HepG2 (cell line): ENCODE measurements around the gene KRTAP10-4. TPM values are rescaled to one million over a fixed set of nuclear protein-coding genes. Genes with fewer than 3 reads are reported as not detected.

Experiments
- EZH2 ChIP-seq: conservative IDR thresholded peaks from 2 replicates; pipeline ENCODE4 v1.6.1; 2012; ENCODE audit warnings: mild to moderate bottlenecking, low read depth, low read length, moderate library complexity
- HNF4G ChIP-seq, 2 experiments: sonication (generic) in 1 of 2; formaldehyde crosslinking in 1 of 2; IDR thresholded peaks; 2 replicates each; pipeline versions ENCODE4 v1.4.0 to v1.6.1; 2011 to 2020; ENCODE audit warnings: borderline replicate concordance in 2 of 2, low read depth in 2 of 2, mild to moderate bottlenecking in 2 of 2, low read length in 1 of 2, missing genetic modification reagents in 1 of 2, moderate library complexity in 1 of 2
- KAT8 ChIP-seq: IDR thresholded peaks from 2 replicates; pipeline ENCODE4 v1.6.1; 2016; ENCODE audit warnings: missing genetic modification reagents, missing compliant biosample characterization
- MLX ChIP-seq: IDR thresholded peaks from 2 replicates; pipeline ENCODE4 v1.6.1; 2016
- MTF1 ChIP-seq: sonication (generic); formaldehyde crosslinking; IDR thresholded peaks from 2 replicates; pipeline ENCODE4 v1.5.0; 2020; ENCODE audit warnings: missing genetic modification reagents
- MYNN ChIP-seq: sonication (generic); formaldehyde crosslinking; IDR thresholded peaks from 2 replicates; pipeline ENCODE4 v1.4.0; 2020; ENCODE audit warnings: mild to moderate bottlenecking, low read depth, missing genetic modification reagents
- NCOA2 ChIP-seq: sonication (generic); formaldehyde crosslinking; IDR thresholded peaks from 2 replicates; pipeline ENCODE4 v1.8.0; 2022; ENCODE audit warnings: inconsistent platforms
- PATZ1 ChIP-seq: sonication (generic); formaldehyde crosslinking; IDR thresholded peaks from 2 replicates; pipeline ENCODE4 v1.4.0; 2020; ENCODE audit warnings: missing genetic modification reagents
- PCBP1 ChIP-seq: fragments of 200-400 bp; formaldehyde crosslinking; IDR thresholded peaks from 2 replicates; pipeline ENCODE4 v1.6.1; 2017; ENCODE audit warnings: mild to moderate bottlenecking, low read depth, low read length, borderline replicate concordance
- SIX1 ChIP-seq: sonication (generic); formaldehyde crosslinking; IDR thresholded peaks from 2 replicates; pipeline ENCODE4 v1.4.0; 2020; ENCODE audit warnings: missing genetic modification reagents, borderline replicate concordance
- U2AF2 ChIP-seq: fragments of 200-400 bp; formaldehyde crosslinking; IDR thresholded peaks from 2 replicates; pipeline ENCODE4 v1.6.1; 2017; ENCODE audit warnings: low read depth, mild to moderate bottlenecking, low read length
- ZBTB21 ChIP-seq: sonication (generic); formaldehyde crosslinking; IDR thresholded peaks from 2 replicates; pipeline ENCODE4 v1.4.0; 2020; ENCODE audit warnings: missing genetic modification reagents
- ZNF160 ChIP-seq: sonication (generic); formaldehyde crosslinking; IDR thresholded peaks from 2 replicates; pipeline ENCODE4 v1.8.0; 2022; ENCODE audit warnings: mild to moderate bottlenecking, inconsistent platforms, missing genetic modification reagents
- ZNF432 ChIP-seq: sonication (generic); formaldehyde crosslinking; IDR thresholded peaks from 2 replicates; pipeline ENCODE4 v1.5.0; 2020; ENCODE audit warnings: missing genetic modification reagents, mild to moderate bottlenecking, borderline replicate concordance
- ZNF652 ChIP-seq: IDR thresholded peaks from 2 replicates; pipeline ENCODE4 v1.6.1; 2016; ENCODE audit warnings: low read depth, borderline replicate concordance
- ZNF878 ChIP-seq: sonication (generic); formaldehyde crosslinking; IDR thresholded peaks from 2 replicates; pipeline ENCODE4 v1.8.1; 2023; ENCODE audit warnings: mild to moderate bottlenecking, missing genetic modification reagents, moderate library complexity
- ZXDC ChIP-seq: sonication (generic); formaldehyde crosslinking; IDR thresholded peaks from 2 replicates; pipeline ENCODE4 v1.5.0; 2020; ENCODE audit warnings: mild to moderate bottlenecking, missing genetic modification reagents
- polyA plus RNA-seq, 8 experiments: library from polyadenylated mRNA; depleted of rRNA in 3 of 8; stranded (reverse) in 7 of 8; unstranded in 1 of 8; fragments of >200 nt; fragmentation: Illumina TruSeq in 4 of 8; extraction: Trizol in 4 of 8; gene quantifications; 2 replicates each; pipeline versions ENCODE4 v1.2.1 to v1.2.3, GENCODE V29; 2011 to 2016; ENCODE audit warnings: low read depth in 4 of 8, missing spikeins in 1 of 8, mixed read lengths in 1 of 8; ENCODE audit not compliant: insufficient read depth in 1 of 8
- total RNA-seq, 5 experiments: library from RNA; depleted of rRNA; stranded (reverse); fragments of >200 nt; fragmentation: Illumina TruSeq; extraction: Trizol; gene quantifications; 2 replicates each; pipeline ENCODE4 v1.2.3, GENCODE V29; 2016; ENCODE audit warnings: low read depth in 1 of 5

The KRTAP10-4 gene
- total and polyA plus RNA-seq, 2 of the 13 experiments (the other 11 are each of a cell fraction or from before 2014, with no cell fraction given) = not detected

GRCh38 chr21:44593598-44594405 lies 20.3 kb downstream of the KRTAP10-4 start (continued):
- TF ChIP-seq MLX (CRISPR knock-in tag) = peak; percentile 96
- no peak; the same call in none of the 2 replicates for TF ChIP-seq KAT8 (CRISPR knock-in tag)
- no peak for TF ChIP-seq U2AF2
- TF ChIP-seq EZH2 = no peak
- TF ChIP-seq ZBTB21 (CRISPR knock-in tag) = no peak
- TF ChIP-seq ZNF160 (CRISPR knock-in tag) = no peak
- TF ChIP-seq ZNF432 = no peak
- TF ChIP-seq PCBP1 = no peak
- TF ChIP-seq MTF1 (CRISPR knock-in tag) = no peak
- TF ChIP-seq ZNF878 (CRISPR knock-in tag) = peak; percentile 92
- peak; percentile 62; the same call in 1 of the 2 replicates for TF ChIP-seq PATZ1
- TF ChIP-seq HNF4G (IDR thresholded peaks at IDR 0.05; ENCODE audit: borderline replicate concordance, low read depth, low read length) = no peak; the same call in 1 of the 2 replicates
- TF ChIP-seq HNF4G (CRISPR knock-in tag; IDR thresholded peaks at IDR 0.05; ENCODE audit: borderline replicate concordance, low read depth) = peak; percentile 87; the same call in 1 of the 2 replicates
- TF ChIP-seq ZNF652 (CRISPR knock-in tag) = peak; percentile 25; the same call in 1 of the 2 replicates
- no peak for TF ChIP-seq MYNN (CRISPR knock-in tag)
- TF ChIP-seq NCOA2 (CRISPR knock-in tag) = peak; percentile 76
- TF ChIP-seq SIX1 (CRISPR knock-in tag) = peak; percentile 100
- no peak for TF ChIP-seq ZXDC (CRISPR knock-in tag)
